A549 (cell line): ENCODE measurements around the gene FAM89A. TPM values are rescaled to one million over a fixed set of nuclear protein-coding genes. Genes with fewer than 3 reads are reported as not detected.

Source experiments
- ATAC-seq, 2 experiments: fragments of 200-7000 bp in 1 of 2; fragments of >200 bp in 1 of 2; cut with Nextera tagmentation in 1 of 2; cut with Tn5 transposase in 1 of 2; 3 replicates each; pipeline versions ENCODE4 v1.8.0 to v1.9.1; 2018 to 2020; ENCODE audit warnings: mild to moderate bottlenecking in 1 of 2, moderate library complexity in 1 of 2
- CTCF ChIA-PET: fragments of 300-600 bp; sonication (Branson Sonifier 250); formaldehyde crosslinking; extraction: SDS; loops from one replicate; lab custom pipeline; 2021; ENCODE audit warnings: antibody characterized with exemption, inconsistent platforms; lab: Yijun Ruan, JAX
- POLR2A ChIA-PET: fragments of 350-600 bp; formaldehyde crosslinking; extraction: SDS; loops from one replicate; lab custom pipeline; 2021; ENCODE audit warnings: antibody characterized with exemption, inconsistent platforms; lab: Yijun Ruan, JAX
- DNase-seq, 2 experiments: peaks; one replicate each; pipeline versions ENCODE4 v3.0.0 to v3.0.0-alpha.2; 2011 to 2016; ENCODE audit warnings: low read depth in 1 of 2, low spot score in 1 of 2
- FAIRE-seq: peaks from 2 replicates; lab custom pipeline; 2011; peaks lifted over from hg19 to GRCh38; lab: Jason Lieb, UNC
- H3K27ac ChIP-seq, 2 experiments: fragments of >200 bp; sonication (Bioruptor Twin); formaldehyde crosslinking; 3 replicates each; pipeline ENCODE4 v1.5.1; 2016 to 2017
- H3K4me1 ChIP-seq: fragments of >200 bp; sonication (Bioruptor Twin); formaldehyde crosslinking; 3 replicates; pipeline ENCODE4 v1.6.1; 2016
- H3K4me2 ChIP-seq: fragments of >200 bp; sonication (Bioruptor Twin); formaldehyde crosslinking; 3 replicates; pipeline ENCODE4 v1.6.1; 2016
- H3K4me3 ChIP-seq: fragments of >200 bp; sonication (Bioruptor Twin); formaldehyde crosslinking; 3 replicates; pipeline ENCODE4 v1.5.1; 2016
- H3K9me3 ChIP-seq: fragments of >200 bp; sonication (Bioruptor Twin); formaldehyde crosslinking; 3 replicates; pipeline ENCODE4 v1.6.1; 2016
- BHLHE40 ChIP-seq: IDR thresholded peaks from 2 replicates; pipeline ENCODE4 v1.6.1; 2012; ENCODE audit warnings: low read depth, low read length, inconsistent platforms
- CBX2 ChIP-seq: fragments of 200-600 bp; sonication (generic); IDR thresholded peaks from 2 replicates; pipeline ENCODE4 v1.6.1; 2016; ENCODE audit warnings: low read depth, mild to moderate bottlenecking, borderline replicate concordance
- CEBPB ChIP-seq, 2 experiments: fragments of >200 bp in 1 of 2; sonication (Bioruptor Twin) in 1 of 2; formaldehyde crosslinking in 1 of 2; IDR thresholded peaks; 2 replicates each; pipeline ENCODE4 v1.6.1; 2012 to 2016
- EHMT2 ChIP-seq: fragments of 200-600 bp; sonication (generic); IDR thresholded peaks from 2 replicates; pipeline ENCODE4 v1.6.1; 2016; ENCODE audit warnings: antibody characterized with exemption, low read depth, mild to moderate bottlenecking, moderate library complexity
- EP300 ChIP-seq, 2 experiments: fragments of >200 bp; sonication (Bioruptor Twin); formaldehyde crosslinking; IDR thresholded peaks; 2 replicates in 1 of 2; 3 replicates in 1 of 2; pipeline ENCODE4 v1.6.1; 2016 to 2017
- HEYL ChIP-seq: fragments of 250-450 bp; sonication (Bioruptor Pico); IDR thresholded peaks from 2 replicates; pipeline ENCODE4 v1.8.0; 2021; ENCODE audit warnings: mild to moderate bottlenecking, moderate library complexity
- HOXA7 ChIP-seq: fragments of 250-450 bp; sonication (Bioruptor Pico); IDR thresholded peaks from 2 replicates; pipeline ENCODE4 v1.5.0; 2020; ENCODE audit warnings: mild to moderate bottlenecking, moderate library complexity
- HOXB13 ChIP-seq: fragments of 250-450 bp; sonication (Bioruptor Pico); IDR thresholded peaks from 2 replicates; pipeline ENCODE4 v1.5.0; 2020; ENCODE audit warnings: low read depth, mild to moderate bottlenecking, moderate library complexity
- JUNB ChIP-seq: fragments of >200 bp; sonication (Bioruptor Twin); formaldehyde crosslinking; IDR thresholded peaks from 2 replicates; pipeline ENCODE4 v1.6.1; 2016
- KDM5A ChIP-seq: fragments of 200-600 bp; sonication (generic); IDR thresholded peaks from 2 replicates; pipeline ENCODE4 v1.6.1; 2016; ENCODE audit warnings: antibody characterized with exemption, mild to moderate bottlenecking
- MAFK ChIP-seq: fragments of 450-650 bp; IDR thresholded peaks from 2 replicates; pipeline ENCODE4 v1.6.1; 2014; ENCODE audit not compliant: partially characterized antibody
- MAZ ChIP-seq: fragments of 150-350 bp; IDR thresholded peaks from 2 replicates; pipeline ENCODE4 v1.6.1; 2014; ENCODE audit warnings: antibody characterized with exemption, low read depth, low read length, borderline replicate concordance
- NFE2L2 ChIP-seq: fragments of 150-350 bp; conservative IDR thresholded peaks from 2 replicates; pipeline ENCODE4 v1.6.1; 2014; ENCODE audit warnings: low read length
- NPAS2 ChIP-seq: fragments of 250-450 bp; sonication (Bioruptor Pico); IDR thresholded peaks from 2 replicates; pipeline ENCODE4 v1.8.0; 2022; ENCODE audit warnings: mild to moderate bottlenecking, moderate library complexity, borderline replicate concordance
- NR3C1 ChIP-seq: fragments of >200 bp; sonication (Bioruptor Twin); formaldehyde crosslinking; IDR thresholded peaks from 3 replicates; pipeline ENCODE4 v1.6.1; 2017
- PHF8 ChIP-seq: fragments of 200-600 bp; sonication (generic); IDR thresholded peaks from 2 replicates; pipeline ENCODE4 v1.6.1; 2016; ENCODE audit warnings: low read depth, mild to moderate bottlenecking, antibody characterized with exemption, moderate library complexity, borderline replicate concordance
- POLR2A ChIP-seq: IDR thresholded peaks from 2 replicates; pipeline ENCODE4 v1.6.1; 2012; ENCODE audit warnings: mild to moderate bottlenecking, low read length
- POLR2AphosphoS2 ChIP-seq: conservative IDR thresholded peaks from 2 replicates; pipeline ENCODE4 v1.6.1; 2012; ENCODE audit warnings: low read length, improper control_type of control experiment, inconsistent platforms
- RFX5 ChIP-seq: fragments of 450-650 bp; IDR thresholded peaks from 2 replicates; pipeline ENCODE4 v1.7.1; 2014; ENCODE audit warnings: antibody characterized with exemption, mild to moderate bottlenecking, moderate library complexity
- TP53 ChIP-seq: fragments of 250-450 bp; sonication (Bioruptor Pico); IDR thresholded peaks from 2 replicates; pipeline ENCODE4 v1.5.0; 2021; ENCODE audit warnings: mild to moderate bottlenecking, moderate library complexity
- ZC3H11A ChIP-seq: fragments of 450-650 bp; IDR thresholded peaks from 2 replicates; pipeline ENCODE4 v1.6.1; 2014; ENCODE audit warnings: antibody characterized with exemption, mild to moderate bottlenecking
- ZFP36 ChIP-seq: fragments of 450-650 bp; IDR thresholded peaks from 2 replicates; pipeline ENCODE4 v1.6.1; 2014; ENCODE audit warnings: borderline replicate concordance; ENCODE audit not compliant: partially characterized antibody
- ZSCAN20 ChIP-seq: fragments of 250-450 bp; sonication (Bioruptor Pico); IDR thresholded peaks from 2 replicates; pipeline ENCODE4 v1.8.0; 2022; ENCODE audit warnings: mild to moderate bottlenecking, moderate library complexity
- WGBS: methylation state at CpG from one replicate; pipeline ENCODE4 v1.1.6; 2017; ENCODE audit errors: missing lambda C conversion rate; 5-methylcytosine and 5-hydroxymethylcytosine counted together
- polyA plus RNA-seq, 4 experiments: library from polyadenylated mRNA; depleted of rRNA in 3 of 4; stranded (reverse); fragments of >200 nt; fragmentation: RNase III in 1 of 4; extraction: RNeasy Plus Mini Kit Qiagen cat#74134 plus additional on column Dnase treatment in 1 of 4; gene quantifications; 2 replicates in 3 of 4; 3 replicates in 1 of 4; pipeline ENCODE4 v1.2.3, GENCODE V29; 2011 to 2017
- TF ChIP-seq, protein P1 (sequence below): IDR thresholded peaks from 2 replicates; pipeline ENCODE4 v1.6.1; 2012
- TF ChIP-seq, protein P2 (sequence below): fragments of 250-450 bp; sonication (Bioruptor Pico); IDR thresholded peaks from 2 replicates; pipeline ENCODE4 v1.5.0; 2020; ENCODE audit warnings: low read depth, mild to moderate bottlenecking, moderate library complexity
- TF ChIP-seq, protein P3 (sequence below): fragments of 450-650 bp; IDR thresholded peaks from 2 replicates; pipeline ENCODE4 v1.6.1; 2014; ENCODE audit warnings: antibody characterized with exemption
- TF ChIP-seq, protein P4 (sequence below): IDR thresholded peaks from 2 replicates; pipeline ENCODE4 v1.6.1; 2012
- TF ChIP-seq, protein P5 (sequence below): fragments of >200 bp; sonication (Bioruptor Twin); formaldehyde crosslinking; IDR thresholded peaks from 3 replicates; pipeline ENCODE4 v1.6.1; 2016
- TF ChIP-seq, protein P6 (sequence below): fragments of 250-450 bp; sonication (Bioruptor Pico); IDR thresholded peaks from 2 replicates; pipeline ENCODE4 v1.5.0; 2021; ENCODE audit warnings: mild to moderate bottlenecking, moderate library complexity, borderline replicate concordance

The FAM89A gene
- polyA plus RNA-seq, 2 of the 4 experiments (the other 2 are of a cell fraction), result 13.3 to 25.3 TPM

DNA sequence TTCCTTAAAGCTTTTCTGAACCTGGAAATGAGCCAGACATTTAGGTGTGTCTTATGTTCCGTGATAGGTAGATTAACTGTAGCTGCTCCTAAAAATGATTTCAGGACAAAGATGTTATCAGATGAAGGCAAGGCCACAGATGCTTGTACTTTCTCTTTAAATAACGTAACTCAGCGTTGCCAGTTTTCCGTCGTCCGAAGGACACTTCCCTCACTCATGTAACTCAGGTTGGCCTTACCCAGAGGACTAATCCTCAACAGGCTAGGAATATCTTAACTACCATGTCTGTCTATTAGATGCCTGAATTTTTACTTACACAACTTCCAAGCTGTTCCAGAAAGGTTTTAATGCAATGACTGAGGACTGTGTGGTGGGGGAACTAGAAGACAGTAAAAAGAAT, 35.4 kb upstream of the FAM89A start (continued):
- TF ChIP-seq HOXB13 (CRISPR knock-in tag), result no peak
- TF ChIP-seq, protein P1, sequence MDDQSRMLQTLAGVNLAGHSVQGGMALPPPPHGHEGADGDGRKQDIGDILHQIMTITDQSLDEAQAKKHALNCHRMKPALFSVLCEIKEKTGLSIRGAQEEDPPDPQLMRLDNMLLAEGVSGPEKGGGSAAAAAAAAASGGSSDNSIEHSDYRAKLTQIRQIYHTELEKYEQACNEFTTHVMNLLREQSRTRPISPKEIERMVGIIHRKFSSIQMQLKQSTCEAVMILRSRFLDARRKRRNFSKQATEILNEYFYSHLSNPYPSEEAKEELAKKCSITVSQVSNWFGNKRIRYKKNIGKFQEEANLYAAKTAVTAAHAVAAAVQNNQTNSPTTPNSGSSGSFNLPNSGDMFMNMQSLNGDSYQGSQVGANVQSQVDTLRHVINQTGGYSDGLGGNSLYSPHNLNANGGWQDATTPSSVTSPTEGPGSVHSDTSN, result no peak
- TF ChIP-seq ZFP36, result no peak
- TF ChIP-seq, all 56 proteins: peak for 0

DNA sequence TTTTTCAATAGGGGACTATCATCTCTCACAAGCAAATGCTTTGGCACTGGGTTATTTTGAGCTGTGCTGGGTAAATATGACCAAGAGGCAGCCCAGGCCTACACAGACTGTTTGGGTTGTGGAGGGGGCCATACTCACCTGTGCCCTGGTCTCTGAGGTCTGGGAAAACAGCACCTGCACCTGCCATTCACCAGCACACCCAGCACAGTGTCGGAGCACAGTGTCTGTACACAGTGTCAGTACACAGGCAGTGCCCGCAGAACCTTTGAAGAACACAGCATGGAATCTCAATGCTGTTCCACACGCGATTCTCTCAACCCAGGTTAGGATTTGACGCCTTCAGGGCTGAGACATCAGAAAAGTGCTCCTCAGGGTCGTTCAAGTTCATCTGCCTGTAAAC, 35.0 kb upstream of the FAM89A start:
- CTCF ChIA-PET, result interaction anchor here (1.1 to 1.9 kb wide), 2 partner anchors 17 to 64 kb away, joined by 3 to 6 read pairs; no protein-coding TSS in a partner anchor
- ATAC-seq, result no peak
- Histone ChIP-seq H3K9me3 (no peaks in the 10 kb centered on the region), H3K27ac (no peak overlapping the region), H3K4me2 (no peak overlapping the region)
- WGBS, result 58% methylated on average over 5 of the region's 6 CpGs
- DNase-seq, result no peak
- TF ChIP-seq, protein P2, sequence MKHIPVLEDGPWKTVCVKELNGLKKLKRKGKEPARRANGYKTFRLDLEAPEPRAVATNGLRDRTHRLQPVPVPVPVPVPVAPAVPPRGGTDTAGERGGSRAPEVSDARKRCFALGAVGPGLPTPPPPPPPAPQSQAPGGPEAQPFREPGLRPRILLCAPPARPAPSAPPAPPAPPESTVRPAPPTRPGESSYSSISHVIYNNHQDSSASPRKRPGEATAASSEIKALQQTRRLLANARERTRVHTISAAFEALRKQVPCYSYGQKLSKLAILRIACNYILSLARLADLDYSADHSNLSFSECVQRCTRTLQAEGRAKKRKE, result no peak
- TF ChIP-seq ZC3H11A (no peak), POLR2A (no peak), NPAS2 (CRISPR knock-in tag) (no peak), POLR2AphosphoS2 (no peak), PHF8 (no peak), ZSCAN20 (CRISPR knock-in tag) (no peak), NFE2L2 (no peak), EP300 (IDR thresholded peaks at IDR 0.05) (no peak), TP53 (CRISPR knock-in tag) (no peak), KDM5A (no peak), CBX2 (no peak)
- TF ChIP-seq, protein P3, sequence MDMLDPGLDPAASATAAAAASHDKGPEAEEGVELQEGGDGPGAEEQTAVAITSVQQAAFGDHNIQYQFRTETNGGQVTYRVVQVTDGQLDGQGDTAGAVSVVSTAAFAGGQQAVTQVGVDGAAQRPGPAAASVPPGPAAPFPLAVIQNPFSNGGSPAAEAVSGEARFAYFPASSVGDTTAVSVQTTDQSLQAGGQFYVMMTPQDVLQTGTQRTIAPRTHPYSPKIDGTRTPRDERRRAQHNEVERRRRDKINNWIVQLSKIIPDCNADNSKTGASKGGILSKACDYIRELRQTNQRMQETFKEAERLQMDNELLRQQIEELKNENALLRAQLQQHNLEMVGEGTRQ, result no peak
- TF ChIP-seq, all 56 proteins: peak for 0
- no peak for FAIRE-seq
- POLR2A ChIA-PET, result no interaction called here
- H3K4me1 ChIP-seq, result no peaks in the 10 kb centered on the region
- no peak overlapping the region for H3K4me3 ChIP-seq

DNA sequence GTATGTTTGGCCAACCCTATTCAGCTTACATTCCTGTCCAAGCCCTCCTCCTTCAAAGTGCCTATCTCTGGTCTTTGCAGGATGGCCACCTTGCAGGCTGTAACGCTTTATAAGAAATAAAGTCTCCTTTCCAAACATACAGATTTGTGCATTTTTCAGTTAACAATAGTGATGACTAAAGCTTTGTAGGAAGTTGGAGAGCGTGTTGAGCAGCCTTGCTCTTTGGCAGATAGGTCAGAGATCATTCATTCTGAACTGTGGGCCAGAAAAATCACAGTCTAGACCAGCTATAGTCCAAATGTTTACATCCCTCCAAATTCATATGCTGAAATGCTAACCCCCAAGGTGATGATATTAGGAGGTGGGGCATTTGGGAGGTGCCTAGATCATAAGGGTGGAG, 34.0 kb upstream of the FAM89A start:
- H3K4me1 ChIP-seq, result no peaks in the 10 kb centered on the region
- ChIA-PET POLR2A (no interaction called here), CTCF (interaction anchor here (0.8 to 1.1 kb wide), 2 partner anchors 17 to 59 kb away, joined by 3 to 4 read pairs; no protein-coding TSS in a partner anchor)
- FAIRE-seq, result no peak
- TF ChIP-seq HOXA7 (CRISPR knock-in tag) (no peak), EP300 (IDR thresholded peaks at IDR 0.05) (no peak), BHLHE40 (no peak), NR3C1 (no peak), CEBPB (IDR thresholded peaks at IDR 0.05) (no peak), JUNB (no peak), POLR2A (no peak), RFX5 (no peak), NFE2L2 (no peak), MAFK (no peak), MAZ (no peak), HEYL (CRISPR knock-in tag) (no peak), EHMT2 (no peak)
- TF ChIP-seq, protein P4, sequence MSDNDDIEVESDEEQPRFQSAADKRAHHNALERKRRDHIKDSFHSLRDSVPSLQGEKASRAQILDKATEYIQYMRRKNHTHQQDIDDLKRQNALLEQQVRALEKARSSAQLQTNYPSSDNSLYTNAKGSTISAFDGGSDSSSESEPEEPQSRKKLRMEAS, result no peak
- TF ChIP-seq, protein P5, sequence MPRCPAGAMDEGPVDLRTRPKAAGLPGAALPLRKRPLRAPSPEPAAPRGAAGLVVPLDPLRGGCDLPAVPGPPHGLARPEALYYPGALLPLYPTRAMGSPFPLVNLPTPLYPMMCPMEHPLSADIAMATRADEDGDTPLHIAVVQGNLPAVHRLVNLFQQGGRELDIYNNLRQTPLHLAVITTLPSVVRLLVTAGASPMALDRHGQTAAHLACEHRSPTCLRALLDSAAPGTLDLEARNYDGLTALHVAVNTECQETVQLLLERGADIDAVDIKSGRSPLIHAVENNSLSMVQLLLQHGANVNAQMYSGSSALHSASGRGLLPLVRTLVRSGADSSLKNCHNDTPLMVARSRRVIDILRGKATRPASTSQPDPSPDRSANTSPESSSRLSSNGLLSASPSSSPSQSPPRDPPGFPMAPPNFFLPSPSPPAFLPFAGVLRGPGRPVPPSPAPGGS, result no peak
- TF ChIP-seq, protein P3, result no peak
- TF ChIP-seq, protein P6, sequence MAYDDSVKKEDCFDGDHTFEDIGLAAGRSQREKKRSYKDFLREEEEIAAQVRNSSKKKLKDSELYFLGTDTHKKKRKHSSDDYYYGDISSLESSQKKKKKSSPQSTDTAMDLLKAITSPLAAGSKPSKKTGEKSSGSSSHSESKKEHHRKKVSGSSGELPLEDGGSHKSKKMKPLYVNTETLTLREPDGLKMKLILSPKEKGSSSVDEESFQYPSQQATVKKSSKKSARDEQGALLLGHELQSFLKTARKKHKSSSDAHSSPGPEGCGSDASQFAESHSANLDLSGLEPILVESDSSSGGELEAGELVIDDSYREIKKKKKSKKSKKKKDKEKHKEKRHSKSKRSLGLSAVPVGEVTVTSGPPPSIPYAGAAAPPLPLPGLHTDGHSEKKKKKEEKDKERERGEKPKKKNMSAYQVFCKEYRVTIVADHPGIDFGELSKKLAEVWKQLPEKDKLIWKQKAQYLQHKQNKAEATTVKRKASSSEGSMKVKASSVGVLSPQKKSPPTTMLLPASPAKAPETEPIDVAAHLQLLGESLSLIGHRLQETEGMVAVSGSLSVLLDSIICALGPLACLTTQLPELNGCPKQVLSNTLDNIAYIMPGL (CRISPR knock-in tag), result no peak
- no peaks in the 10 kb centered on the region for H3K9me3 ChIP-seq
- ATAC-seq, result no peak
- H3K4me2 ChIP-seq, result no peak overlapping the region
- DNase-seq, result no peak
- H3K4me3 ChIP-seq, result no peak overlapping the region
- H3K27ac ChIP-seq, result no peak overlapping the region
- WGBS, result 84% methylated on average over 2 of the region's 2 CpGs
